ENCODE measurements around the gene RASGRF1.

The RASGRF1 gene

GRCh38 chr15:78925956-78926743 is 164.4 kb downstream of the RASGRF1 start:
- no peak for TF ChIP-seq CTCF (IDR thresholded peaks at IDR 0.05)

- TF ChIP-seq CTCF (IDR thresholded peaks at IDR 0.05): no peak
These were observed 165.4 kb downstream of the RASGRF1 start for GRCh38 chr15:78925076-78925624.

GRCh38 chr15:78923480-78924360 is 166.9 kb downstream of the RASGRF1 start:
- TF ChIP-seq CTCF (IDR thresholded peaks at IDR 0.05): no peak

- TF ChIP-seq CTCF (IDR thresholded peaks at IDR 0.05): no peak
These were observed 167.6 kb downstream of the RASGRF1 start for GRCh38 chr15:78923015-78923414.

- TF ChIP-seq CTCF (IDR thresholded peaks at IDR 0.05): no peak
These were observed 168.1 kb downstream of the RASGRF1 start for GRCh38 chr15:78922527-78922926.

GRCh38 chr15:78921940-78922339 is 168.6 kb downstream of the RASGRF1 start:
- no peak for TF ChIP-seq CTCF (IDR thresholded peaks at IDR 0.05)

GRCh38 chr15:78921517-78921916 is 169.1 kb downstream of the RASGRF1 start:
- no peak for TF ChIP-seq CTCF (IDR thresholded peaks at IDR 0.05)

Data from LNCAP (cell line).